NCI-H2081 (cell line): ENCODE results near the gene ME3.

Experiments
- DNase-seq, 2 experiments: peaks; one replicate each; lab custom pipeline; 2025; lab: John Stamatoyannopoulos, UW

The ME3 gene

GRCh38 chr11:86672007-86672621 is at the start of gene ME3:
Gene ME3 (minus strand): TSS chr11:86672616.
- peak; percentile 59 to 76 for DNase-seq

GRCh38 chr11:86722006-86722405 is 49.6 kb upstream of the ME3 start:
- no peak for DNase-seq

GRCh38 chr11:86720546-86720945 is 48.1 kb upstream of the ME3 start:
- no peak for DNase-seq

GRCh38 chr11:86719781-86720463 is 47.5 kb upstream of the ME3 start:
- DNase-seq: no peak

GRCh38 chr11:86718999-86719398 is 46.6 kb upstream of the ME3 start:
- DNase-seq: no peak

GRCh38 chr11:86718521-86718920 is 46.1 kb upstream of the ME3 start:
- no peak for DNase-seq

- DNase-seq: no peak
These were observed 45.5 kb upstream of the ME3 start for GRCh38 chr11:86717817-86718501.

GRCh38 chr11:86715611-86716010 is 43.2 kb upstream of the ME3 start:
- no peak for DNase-seq

GRCh38 chr11:86713552-86713951 is 41.1 kb upstream of the ME3 start:
- DNase-seq: no peak

GRCh38 chr11:86710936-86711335 is 38.5 kb upstream of the ME3 start:
- no peak for DNase-seq

GRCh38 chr11:86708669-86709068 is 36.3 kb upstream of the ME3 start:
- DNase-seq: no peak

GRCh38 chr11:86706338-86707131 is 34.1 kb upstream of the ME3 start:
- no peak for DNase-seq

- DNase-seq: no peak
These were observed 32.3 kb upstream of the ME3 start for GRCh38 chr11:86704710-86705109.

GRCh38 chr11:86703987-86704386 is 31.6 kb upstream of the ME3 start:
- DNase-seq: no peak

GRCh38 chr11:86702220-86702983 is 30.0 kb upstream of the ME3 start:
- no peak for DNase-seq

GRCh38 chr11:86699040-86699791 is 26.8 kb upstream of the ME3 start:
- DNase-seq: no peak

GRCh38 chr11:86698639-86699038 is 26.2 kb upstream of the ME3 start:
- no peak for DNase-seq

- no peak for DNase-seq
These were observed 24.0 kb upstream of the ME3 start for GRCh38 chr11:86696451-86696850.

- no peak for DNase-seq
These were observed 23.6 kb upstream of the ME3 start for GRCh38 chr11:86696004-86696403.

- DNase-seq: no peak
These were observed 23.0 kb upstream of the ME3 start for GRCh38 chr11:86695373-86695772.

- DNase-seq: no peak
These were observed 21.1 kb upstream of the ME3 start for GRCh38 chr11:86693518-86693917.
